Measurements from ENCODE around the gene OPTN. TPM values are rescaled to one million over a fixed set of nuclear protein-coding genes. Genes with fewer than 3 reads are reported as not detected.

Gene OPTN
- total and polyA plus RNA-seq, 2 of the 8 experiments (the other 6 are each of a cell fraction or from before 2014, with no cell fraction given), result 4.8 to 20.1 TPM

DNA sequence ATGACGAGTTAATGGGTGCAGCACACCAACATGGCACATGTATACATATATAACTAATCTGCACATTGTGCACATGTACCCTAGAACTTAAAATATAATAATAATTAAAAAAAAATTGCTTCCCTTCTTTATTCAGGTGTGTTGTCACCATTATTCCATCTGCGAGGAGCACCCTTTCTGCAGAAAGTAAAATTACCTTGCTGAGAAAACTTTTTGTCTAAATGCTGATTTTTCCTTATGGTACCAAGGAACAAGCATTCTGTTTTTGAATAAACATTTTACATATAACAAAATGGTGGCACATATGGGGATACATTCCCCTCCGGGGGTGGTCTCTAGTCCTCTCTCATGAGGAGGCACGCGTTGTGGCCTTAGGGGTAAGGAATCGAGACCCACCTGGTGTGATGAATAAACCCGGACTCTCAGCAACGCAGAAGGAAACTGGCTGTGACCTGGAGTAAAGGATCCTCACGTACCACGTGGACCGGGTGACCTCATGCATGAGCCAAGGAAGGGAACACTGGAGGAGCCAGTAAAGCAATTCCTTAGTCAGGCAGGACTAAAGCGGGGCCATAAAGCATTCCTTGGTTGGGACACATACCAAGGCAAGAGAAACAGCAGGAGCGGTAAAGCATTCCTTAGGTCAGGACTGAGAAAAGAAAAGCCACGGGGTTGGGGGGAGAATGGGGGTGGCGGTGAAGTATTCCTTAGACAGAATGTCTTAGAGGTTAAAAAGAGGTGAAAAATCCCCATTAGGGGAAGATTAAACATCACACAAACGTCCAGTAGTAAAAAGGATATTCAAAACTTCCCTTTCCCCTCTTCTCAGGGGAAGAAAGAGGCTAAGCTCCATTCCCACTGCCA lies 20.8 kb upstream of the OPTN start (continued):
- TF ChIP-seq, protein P1, sequence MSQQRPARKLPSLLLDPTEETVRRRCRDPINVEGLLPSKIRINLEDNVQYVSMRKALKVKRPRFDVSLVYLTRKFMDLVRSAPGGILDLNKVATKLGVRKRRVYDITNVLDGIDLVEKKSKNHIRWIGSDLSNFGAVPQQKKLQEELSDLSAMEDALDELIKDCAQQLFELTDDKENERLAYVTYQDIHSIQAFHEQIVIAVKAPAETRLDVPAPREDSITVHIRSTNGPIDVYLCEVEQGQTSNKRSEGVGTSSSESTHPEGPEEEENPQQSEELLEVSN (IDR thresholded peaks at IDR 0.05), result 0 out of 2 replicates have a peak, but pooled peaks have one; percentile 44
- TF ChIP-seq YY1 (IDR thresholded peaks at IDR 0.05; ENCODE audit: low read depth, low read length) (0 out of 2 replicates have a peak, but pooled peaks have one; percentile 11), CREB1 (IDR thresholded peaks at IDR 0.05) (0 out of 2 replicates have a peak, but pooled peaks have one; percentile 45), JUND (IDR thresholded peaks at IDR 0.05; ENCODE audit: low read length) (peak; percentile 67; the same call in 1 of the 2 replicates), SP4 (IDR thresholded peaks at IDR 0.05; ENCODE audit: low read length) (no peak), ASH2L (IDR thresholded peaks at IDR 0.05; ENCODE audit: low read length) (peak; percentile 97), GTF2F1 (IDR thresholded peaks at IDR 0.05; ENCODE audit: borderline replicate concordance, low read depth, low read length) (no peak), KDM4A (IDR thresholded peaks at IDR 0.05; ENCODE audit: low read depth, low read length, severe bottlenecking) (no peak), BACH1 (IDR thresholded peaks at IDR 0.05; ENCODE audit: low read length) (no peak)
- TF ChIP-seq, protein P2, sequence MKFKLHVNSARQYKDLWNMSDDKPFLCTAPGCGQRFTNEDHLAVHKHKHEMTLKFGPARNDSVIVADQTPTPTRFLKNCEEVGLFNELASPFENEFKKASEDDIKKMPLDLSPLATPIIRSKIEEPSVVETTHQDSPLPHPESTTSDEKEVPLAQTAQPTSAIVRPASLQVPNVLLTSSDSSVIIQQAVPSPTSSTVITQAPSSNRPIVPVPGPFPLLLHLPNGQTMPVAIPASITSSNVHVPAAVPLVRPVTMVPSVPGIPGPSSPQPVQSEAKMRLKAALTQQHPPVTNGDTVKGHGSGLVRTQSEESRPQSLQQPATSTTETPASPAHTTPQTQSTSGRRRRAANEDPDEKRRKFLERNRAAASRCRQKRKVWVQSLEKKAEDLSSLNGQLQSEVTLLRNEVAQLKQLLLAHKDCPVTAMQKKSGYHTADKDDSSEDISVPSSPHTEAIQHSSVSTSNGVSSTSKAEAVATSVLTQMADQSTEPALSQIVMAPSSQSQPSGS (IDR thresholded peaks at IDR 0.05; ENCODE audit: low read length), result peak; percentile 86
- TF ChIP-seq, protein P3, sequence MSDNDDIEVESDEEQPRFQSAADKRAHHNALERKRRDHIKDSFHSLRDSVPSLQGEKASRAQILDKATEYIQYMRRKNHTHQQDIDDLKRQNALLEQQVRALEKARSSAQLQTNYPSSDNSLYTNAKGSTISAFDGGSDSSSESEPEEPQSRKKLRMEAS (IDR thresholded peaks at IDR 0.05), result peak; percentile 91

Measured in H1 (cell line).